GM06990 (cell line): ENCODE results near the gene HYPK.
"Not testable (repeated sequence)": the region's sequence is repeated elsewhere in the genome, so short reads cannot be mapped to it uniquely, and the experiment has no call there.

Experiments used
- DNase-seq: peaks from one replicate; pipeline ENCODE4 v3.0.0-alpha.2; 2011; ENCODE audit not compliant: insufficient read length; ENCODE audit errors: extremely low read depth
- H3K27me3 ChIP-seq: replicated peaks from 2 replicates; pipeline ENCODE4 v1.6.0; 2011; ENCODE audit warnings: low read length; ENCODE audit not compliant: control insufficient read depth, insufficient read depth
- H3K36me3 ChIP-seq: 2 replicates; pipeline ENCODE4 v1.5.1; 2011; ENCODE audit warnings: low read length; ENCODE audit not compliant: control insufficient read depth, insufficient read depth
- H3K4me3 ChIP-seq: replicated peaks from 2 replicates; pipeline ENCODE4 v1.5.1; 2011; ENCODE audit warnings: low read depth, mild to moderate bottlenecking, control low read depth, low read length
- CTCF ChIP-seq: IDR thresholded peaks from 2 replicates; pipeline ENCODE4 v1.5.1; 2011; ENCODE audit warnings: low read length, control low read depth, mild to moderate bottlenecking, inconsistent platforms; ENCODE audit not compliant: insufficient read depth, poor library complexity, severe bottlenecking

HYPK gene

GRCh38 chr15:43821505-43821904 is 21.1 kb downstream of the HYPK start:
- no peaks in the 10 kb centered on the region for H3K27me3 ChIP-seq
- H3K4me3 ChIP-seq = no peak overlapping the region
- peaks cover 4% of the 10 kb centered on the region for H3K36me3 ChIP-seq
- DNase-seq = no peak
- no peak for TF ChIP-seq CTCF

GRCh38 chr15:43824302-43825246 is 24.2 kb downstream of the HYPK start, which contains the start of gene MFAP1:
Gene MFAP1, minus strand, starts transcription at chr15:43824690. Its CDS starts 121 bp downstream, at chr15:43824569.
- Histone ChIP-seq H3K27me3 (no peaks in the 10 kb centered on the region), H3K4me3 (peak within 1 kb of the TSS; percentile 83), H3K36me3 (no peaks in the 10 kb centered on the region)
- no peak for TF ChIP-seq CTCF
- DNase-seq = peak; percentile 84

GRCh38 chr15:43825305-43825704 is 24.9 kb downstream of the HYPK start:
- not testable (repeated sequence) for H3K27me3 ChIP-seq, DNase-seq, H3K4me3 ChIP-seq, H3K36me3 ChIP-seq

GRCh38 chr15:43826029-43826507 is 25.7 kb downstream of the HYPK start:
- no peak for DNase-seq
- TF ChIP-seq CTCF = no peak
- Histone ChIP-seq H3K4me3 (no peak overlapping the region), H3K36me3 (no peaks in the 10 kb centered on the region), H3K27me3 (no peaks in the 10 kb centered on the region)

GRCh38 chr15:43826508-43827341 is 26.3 kb downstream of the HYPK start, which contains the start of gene WDR76:
Gene WDR76, plus strand, starts transcription at chr15:43827002. Its CDS starts 31 bp downstream, at chr15:43827033.
- H3K36me3 ChIP-seq = no peaks in the 10 kb centered on the region
- TF ChIP-seq CTCF = no peak
- peak; percentile 94 for DNase-seq
- peak within 1 kb of the TSS; percentile 90 for H3K4me3 ChIP-seq
- no peaks in the 10 kb centered on the region for H3K27me3 ChIP-seq
